Gastroesophageal sphincter (tissue), 4 donors: ENCODE measurements around the gene ATP6V1G2. TPM values are rescaled to one million over a fixed set of nuclear protein-coding genes. Genes with fewer than 3 reads are reported as not detected.

Source experiments
- ATAC-seq: fragments of 150-250 bp; one replicate; pipeline ENCODE4 v1.9.1; 2016; ENCODE audit warnings: mild to moderate bottlenecking, moderate library complexity
- H3K27ac ChIP-seq, 4 donors: fragments of 200-600 bp; sonication (generic) in 3 of 4; 1 replicate in 3 of 4; 2 replicates in 1 of 4; pipeline ENCODE4 v1.5.1; 2016 to 2019
- H3K27me3 ChIP-seq: fragments of 200-600 bp; sonication (generic); one replicate; pipeline ENCODE4 v1.5.1; 2019
- H3K36me3 ChIP-seq, 2 donors: fragments of 200-600 bp; sonication (generic); one replicate each; pipeline ENCODE4 v1.5.1; 2019; ENCODE audit warnings: control low read depth in 1 of 2
- H3K4me1 ChIP-seq, 3 donors: fragments of 200-600 bp; sonication (generic); 1 replicate in 2 of 3; 2 replicates in 1 of 3; pipeline ENCODE4 v1.5.1; 2016 to 2019; ENCODE audit warnings: control low read depth in 2 of 3
- H3K4me3 ChIP-seq, 2 donors: fragments of 200-600 bp; sonication (generic); one replicate each; pipeline ENCODE4 v1.5.1; 2019; ENCODE audit warnings: mild to moderate bottlenecking in 1 of 2, moderate library complexity in 1 of 2
- H3K9me3 ChIP-seq, 3 donors: fragments of 200-600 bp; sonication (generic); one replicate each; pipeline ENCODE4 v1.5.1; 2017 to 2019; ENCODE audit warnings: control low read depth in 2 of 3
- CTCF ChIP-seq, 4 experiments: fragments of 200-600 bp in 2 of 4; fragments of 450-650 bp in 2 of 4; sonication (generic) in 1 of 4; IDR thresholded peaks; one replicate each; pipeline ENCODE4 v1.5.1; 2017 to 2019; ENCODE audit warnings: antibody characterized with exemption in 4 of 4, mild to moderate bottlenecking in 2 of 4, moderate library complexity in 2 of 4
- EP300 ChIP-seq: sonication (generic); formaldehyde crosslinking; IDR thresholded peaks from one replicate; pipeline ENCODE4 v1.6.1; 2017; ENCODE audit warnings: antibody characterized with exemption, mild to moderate bottlenecking
- POLR2A ChIP-seq, 2 donors: fragments of 450-650 bp; IDR thresholded peaks; one replicate each; pipeline ENCODE4 v1.6.1; 2017; ENCODE audit warnings: antibody characterized with exemption in 2 of 2, mild to moderate bottlenecking in 2 of 2, moderate library complexity in 1 of 2
- POLR2AphosphoS5 ChIP-seq: sonication (generic); formaldehyde crosslinking; IDR thresholded peaks from one replicate; pipeline ENCODE4 v1.6.1; 2017; ENCODE audit warnings: antibody characterized with exemption
- WGBS, 2 donors: methylation state at CpG; one replicate each; pipeline ENCODE4 v1.1.5; 2018; ENCODE audit warnings: low coverage in 1 of 2; 5-methylcytosine and 5-hydroxymethylcytosine counted together
- small RNA-seq, 4 donors: library from RNA; depleted of rRNA; stranded (forward); fragments of <200 nt; gene quantifications; one replicate each; pipeline ENCODE3, GENCODE V24; 2016
- total RNA-seq, 4 donors: library from RNA; depleted of rRNA; stranded (reverse); fragments of >200 nt; gene quantifications; one replicate each; pipeline ENCODE4 v1.1.0, GENCODE V29; 2016

ATP6V1G2 gene
- total RNA-seq, 4 donors from 2014 or later: 1.3 to 5.7 (median 2.9) TPM

GRCh38 chr6:31495580-31495979 is 50.8 kb downstream of the ATP6V1G2 start:
- no peak for TF ChIP-seq POLR2AphosphoS5
- no peak for TF ChIP-seq CTCF (IDR thresholded peaks at IDR 0.05)
- no peak for TF ChIP-seq POLR2A (IDR thresholded peaks at IDR 0.05)
- TF ChIP-seq EP300: no peak
- WGBS, 2 donors: 55 to 75% methylated on average over 1 to 2 of the region's 2 CpGs
- Histone ChIP-seq H3K4me1 (peaks cover 0 to 53% (median 0%) of the 10 kb centered on the region in 3 donors), H3K27ac (peak overlapping the region in 1 of 4 donors; percentile 69), H3K36me3 (no peaks in the 10 kb centered on the region), H3K9me3 (no peaks in the 10 kb centered on the region), H3K27me3 (peaks cover 76% of the 10 kb centered on the region), H3K4me3 (peak overlapping the region in 1 of 2 donors; percentile 54)
- ATAC-seq: no peak

Small RNA genes within 50 kb of the gene (small RNA-seq; reads per million reads assigned to genes)
- gene AL663061.1 (0 reads per million in 4 donors), gene RF00019 (0 reads per million in 4 donors), gene SNORD117 (781 to 933 (median 854) reads per million in 4 donors), gene SNORD84 (0 reads per million in 4 donors)

Other genes starting within 250 kb of the ATP6V1G2 start
- gene HLA-B, start 189.4 kb downstream of the ATP6V1G2 start, total RNA-seq: 100 to 1,000 TPM; 299 to 991 (median 620) TPM
- 10 to 100 TPM; 17.4 to 33.2 (median 22.1) TPM for gene MICA, start 143.0 kb downstream of the ATP6V1G2 start, total RNA-seq
- 1 to 10 TPM; 1.7 to 4.8 (median 2.0) TPM for gene MICB, start 48.5 kb downstream of the ATP6V1G2 start, total RNA-seq
- gene MCCD1, start 17.6 kb downstream of the ATP6V1G2 start, total RNA-seq: not detected
- 100 to 1,000 TPM; 125 to 327 (median 217) TPM for gene DDX39B, start 4.6 kb downstream of the ATP6V1G2 start, total RNA-seq
- gene NFKBIL1, start 1.0 kb upstream of the ATP6V1G2 start, total RNA-seq: 10 to 100 TPM; 21.3 to 44.2 (median 28.5) TPM
- not detected for gene LTA, start 25.7 kb upstream of the ATP6V1G2 start, total RNA-seq
- gene TNF, start 29.0 kb upstream of the ATP6V1G2 start, total RNA-seq: under 1 TPM in 1 of 4 donors, not detected in 3; 0.81 TPM
- under 1 TPM in 1 of 4 donors, not detected in 3; 0.57 TPM for gene LTB, start 35.8 kb upstream of the ATP6V1G2 start, total RNA-seq
- 1 to 10 TPM; 1.4 to 7.7 (median 6.9) TPM for gene LST1, start 39.7 kb upstream of the ATP6V1G2 start, total RNA-seq
- gene NCR3, start 46.4 kb upstream of the ATP6V1G2 start, total RNA-seq: not detected
- 10 to 100 TPM in 3 of 4 donors, 1 to 10 TPM in 1; 5.6 to 46.4 (median 21.3) TPM for gene AIF1, start 68.6 kb upstream of the ATP6V1G2 start, total RNA-seq
- 100 to 1,000 TPM in 1 of 4 donors, 10 to 100 TPM in 3; 47.9 to 137 (median 76.2) TPM for gene PRRC2A, start 74.1 kb upstream of the ATP6V1G2 start, total RNA-seq
- 100 to 1,000 TPM; 131 to 252 (median 190) TPM for gene BAG6, start 106.1 kb upstream of the ATP6V1G2 start, total RNA-seq
- gene APOM, start 109.3 kb upstream of the ATP6V1G2 start, total RNA-seq: 1 to 10 TPM in 3 of 4 donors, under 1 TPM in 1; 0.62 to 7.4 (median 3.2) TPM
- 10 to 100 TPM; 30.0 to 40.0 (median 36.1) TPM for gene C6orf47, start 114.2 kb upstream of the ATP6V1G2 start, total RNA-seq
- gene GPANK1, start 118.4 kb upstream of the ATP6V1G2 start, total RNA-seq: 10 to 100 TPM; 17.1 to 22.3 (median 17.9) TPM
- 100 to 1,000 TPM; 162 to 197 (median 167) TPM for gene CSNK2B, start 119.5 kb upstream of the ATP6V1G2 start, total RNA-seq
- gene LY6G5B, start 123.4 kb upstream of the ATP6V1G2 start, total RNA-seq: 1 to 10 TPM in 3 of 4 donors, under 1 TPM in 1; 0.10 to 9.3 (median 3.9) TPM
- 1 to 10 TPM in 1 of 4 donors, under 1 TPM in 1, not detected in 2; 0.94 to 1.9 TPM for gene LY6G5C, start 134.5 kb upstream of the ATP6V1G2 start, total RNA-seq
- 10 to 100 TPM; 37.4 to 49.8 (median 47.2) TPM for gene ABHD16A, start 156.7 kb upstream of the ATP6V1G2 start, total RNA-seq
- gene LY6G6F, start 160.3 kb upstream of the ATP6V1G2 start, total RNA-seq: not detected
- gene LY6G6D, start 168.7 kb upstream of the ATP6V1G2 start, total RNA-seq: not detected
- gene LY6G6C, start 175.1 kb upstream of the ATP6V1G2 start, total RNA-seq: not detected
- gene MPIG6B, start 176.8 kb upstream of the ATP6V1G2 start, total RNA-seq: under 1 TPM in 1 of 4 donors, not detected in 3; 0.54 TPM
- 100 to 1,000 TPM in 2 of 4 donors, 10 to 100 TPM in 2; 75.6 to 127 (median 99.0) TPM for gene DDAH2, start 182.7 kb upstream of the ATP6V1G2 start, total RNA-seq
- 100 to 1,000 TPM; 191 to 427 (median 276) TPM for gene CLIC1, start 189.9 kb upstream of the ATP6V1G2 start, total RNA-seq
- 10 to 100 TPM in 1 of 4 donors, 1 to 10 TPM in 3; 1.9 to 12.7 (median 6.7) TPM for gene MSH5, start 193.4 kb upstream of the ATP6V1G2 start, total RNA-seq
- 1 to 10 TPM in 1 of 4 donors, under 1 TPM in 1, not detected in 2; 0.93 to 1.1 TPM for gene SAPCD1, start 216.0 kb upstream of the ATP6V1G2 start, total RNA-seq
- gene VWA7, start 230.7 kb upstream of the ATP6V1G2 start, total RNA-seq: under 1 TPM; 0.12 to 0.54 (median 0.31) TPM
- gene VARS1, start 249.1 kb upstream of the ATP6V1G2 start, total RNA-seq: 10 to 100 TPM; 25.4 to 50.6 (median 29.9) TPM